Measurements from ENCODE around the gene AKR1E2. TPM values are rescaled to one million over a fixed set of nuclear protein-coding genes. Genes with fewer than 3 reads are reported as not detected.
A peak's percentile ranks its signal among the peaks of the same experiment; 100 is the strongest.

The AKR1E2 gene
- total and polyA plus RNA-seq, 9 of the 15 experiments (the other 6 are each of a cell fraction or from before 2014, with no cell fraction given): 4.2 to 16.6 (median 9.8) TPM

GRCh38 chr10:4848356-4849041, 22.5 kb downstream of the AKR1E2 start (continued):
- TF ChIP-seq NR2C1 (IDR thresholded peaks at IDR 0.05): no peak
- TF ChIP-seq NR2C1 (tag; IDR thresholded peaks at IDR 0.05): peak; percentile 32; the same call in 1 of the 2 replicates
- no peak for TF ChIP-seq STAG1 (CRISPR knock-in tag; IDR thresholded peaks at IDR 0.05; ENCODE audit: borderline replicate concordance)
- TF ChIP-seq NCOA6 (IDR thresholded peaks at IDR 0.05): no peak
- TF ChIP-seq ZNF778 (CRISPR knock-in tag; IDR thresholded peaks at IDR 0.05): no peak
- no peak for TF ChIP-seq TFAM (CRISPR knock-in tag; conservative IDR thresholded peaks at IDR 0.05)
- no peak for TF ChIP-seq CTCFL (IDR thresholded peaks at IDR 0.05; ENCODE audit: borderline replicate concordance, insufficient read depth, low read depth, low read length, poor library complexity, severe bottlenecking)
- TF ChIP-seq RCOR1 (IDR thresholded peaks at IDR 0.05; ENCODE audit: borderline replicate concordance in 1 of 2, low read depth in 2 of 2, low read length in 2 of 2): peak; percentile 75 to 90; a peak in 3 of 4 replicates
- peak; percentile 27; the same call in 1 of the 2 replicates for TF ChIP-seq PHF8 (IDR thresholded peaks at IDR 0.05; ENCODE audit: borderline replicate concordance, low read length)
- no peak for TF ChIP-seq BCLAF1 (IDR thresholded peaks at IDR 0.05; ENCODE audit: borderline replicate concordance in 1 of 2, control insufficient read depth in 1 of 2, low read depth in 2 of 2, low read length in 1 of 2)
- TF ChIP-seq DMBX1 (CRISPR knock-in tag; IDR thresholded peaks at IDR 0.05; ENCODE audit: borderline replicate concordance): peak; percentile 82
- TF ChIP-seq, protein P1, sequence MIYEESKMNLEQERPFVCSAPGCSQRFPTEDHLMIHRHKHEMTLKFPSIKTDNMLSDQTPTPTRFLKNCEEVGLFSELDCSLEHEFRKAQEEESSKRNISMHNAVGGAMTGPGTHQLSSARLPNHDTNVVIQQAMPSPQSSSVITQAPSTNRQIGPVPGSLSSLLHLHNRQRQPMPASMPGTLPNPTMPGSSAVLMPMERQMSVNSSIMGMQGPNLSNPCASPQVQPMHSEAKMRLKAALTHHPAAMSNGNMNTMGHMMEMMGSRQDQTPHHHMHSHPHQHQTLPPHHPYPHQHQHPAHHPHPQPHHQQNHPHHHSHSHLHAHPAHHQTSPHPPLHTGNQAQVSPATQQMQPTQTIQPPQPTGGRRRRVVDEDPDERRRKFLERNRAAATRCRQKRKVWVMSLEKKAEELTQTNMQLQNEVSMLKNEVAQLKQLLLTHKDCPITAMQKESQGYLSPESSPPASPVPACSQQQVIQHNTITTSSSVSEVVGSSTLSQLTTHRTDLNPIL (CRISPR knock-in tag; IDR thresholded peaks at IDR 0.05): no peak
- no peak for TF ChIP-seq ELF2 (CRISPR knock-in tag; IDR thresholded peaks at IDR 0.05)
- TF ChIP-seq PTTG1 (tag; IDR thresholded peaks at IDR 0.05; ENCODE audit: low read depth): 0 out of 2 replicates have a peak, but pooled peaks have one; percentile 20
- no peak for TF ChIP-seq PHB2 (IDR thresholded peaks at IDR 0.05; ENCODE audit: low read depth)
- TF ChIP-seq ZNF140 (CRISPR knock-in tag; IDR thresholded peaks at IDR 0.05): no peak
- TF ChIP-seq, protein P2, sequence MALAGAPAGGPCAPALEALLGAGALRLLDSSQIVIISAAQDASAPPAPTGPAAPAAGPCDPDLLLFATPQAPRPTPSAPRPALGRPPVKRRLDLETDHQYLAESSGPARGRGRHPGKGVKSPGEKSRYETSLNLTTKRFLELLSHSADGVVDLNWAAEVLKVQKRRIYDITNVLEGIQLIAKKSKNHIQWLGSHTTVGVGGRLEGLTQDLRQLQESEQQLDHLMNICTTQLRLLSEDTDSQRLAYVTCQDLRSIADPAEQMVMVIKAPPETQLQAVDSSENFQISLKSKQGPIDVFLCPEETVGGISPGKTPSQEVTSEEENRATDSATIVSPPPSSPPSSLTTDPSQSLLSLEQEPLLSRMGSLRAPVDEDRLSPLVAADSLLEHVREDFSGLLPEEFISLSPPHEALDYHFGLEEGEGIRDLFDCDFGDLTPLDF (CRISPR knock-in tag; IDR thresholded peaks at IDR 0.05): no peak
- TF ChIP-seq RBM39 (optimal IDR thresholded peaks at IDR 0.05; ENCODE audit: low read depth, low read length): peak; percentile 87
- TF ChIP-seq KAT8 (IDR thresholded peaks at IDR 0.05; ENCODE audit: low read depth): no peak
- TF ChIP-seq ZBTB1 (CRISPR knock-in tag; IDR thresholded peaks at IDR 0.05; ENCODE audit: borderline replicate concordance, low read depth): no peak
